Heart right ventricle (tissue), 16 donors: Measurements from ENCODE around the gene MGLL. TPM values are rescaled to one million over a fixed set of nuclear protein-coding genes. Genes with fewer than 3 reads are reported as not detected.

Experiments
- ATAC-seq, 8 donors: fragments of 200-7000 bp; cut with Tn5 transposase; one replicate each; pipeline ENCODE4 v1.9.1; 2020; ENCODE audit warnings: mild to moderate bottlenecking in 8 of 8, moderate library complexity in 8 of 8, moderate number of reproducible peaks in 1 of 8
- DNase-seq, 2 donors: peaks; one replicate each; pipeline ENCODE4 v3.0.0-alpha.2; 2020
- H3K27ac ChIP-seq, 10 donors: fragments of 200-600 bp; sonication (generic) in 2 of 10; one replicate each; pipeline versions ENCODE4 v1.5.0 to v1.8.0; 2020 to 2022; ENCODE audit warnings: mild to moderate bottlenecking in 3 of 10
- H3K27me3 ChIP-seq, 7 donors: fragments of 200-600 bp; one replicate each; pipeline ENCODE4 v1.8.0; 2021 to 2022; ENCODE audit warnings: mild to moderate bottlenecking in 2 of 7
- H3K36me3 ChIP-seq, 9 donors: fragments of 200-600 bp; sonication (generic) in 1 of 9; one replicate each; pipeline versions ENCODE4 v1.5.0 to v1.8.0; 2020 to 2022; ENCODE audit warnings: mild to moderate bottlenecking in 2 of 9
- H3K4me1 ChIP-seq, 9 donors: fragments of 200-600 bp; sonication (generic) in 1 of 9; one replicate each; pipeline versions ENCODE4 v1.5.0 to v1.8.0; 2020 to 2022; ENCODE audit warnings: mild to moderate bottlenecking in 4 of 9
- H3K4me3 ChIP-seq, 10 donors: fragments of 200-600 bp; sonication (generic) in 2 of 10; one replicate each; pipeline versions ENCODE4 v1.5.0 to v1.8.0; 2020 to 2022; ENCODE audit warnings: mild to moderate bottlenecking in 7 of 10, moderate library complexity in 2 of 10
- H3K9me3 ChIP-seq, 11 donors: fragments of 200-600 bp in 10 of 11; sonication (generic) in 2 of 11; one replicate each; pipeline versions ENCODE4 v1.5.0 to v1.8.0; 2013 to 2022; ENCODE audit warnings: mild to moderate bottlenecking in 2 of 11, control low read depth in 1 of 11, moderate library complexity in 1 of 11
- WGBS, 2 donors: extraction: QIAGEN DNeasy Blood & Tissue Kit; methylation state at CpG; one replicate each; pipeline ENCODE4 v1.1.7; 2013; ENCODE audit warnings: inconsistent platforms in 1 of 2; 5-methylcytosine and 5-hydroxymethylcytosine counted together
- intact Hi-C, 10 donors: fragments of 100-400 bp; cut with DNase I; formaldehyde crosslinking; loops; one replicate each; pipeline versions ENCODE4 v1.11.1 to v1.14.2; 2022
- polyA plus RNA-seq, 2 donors: library from polyadenylated mRNA; stranded (reverse); fragments of 200-250 nt; gene quantifications; one replicate each; pipeline ENCODE4 v1.2.3, GENCODE V29; 2013
- total RNA-seq, 10 donors: library from RNA; stranded (reverse); fragmentation: NEBNext Ultra II Directional in 3 of 10; extraction: Animal tissue kit (Norgen Biotek cat#: 25700) in 3 of 10; gene quantifications; one replicate each; pipeline versions ENCODE4 v1.2.1 to v1.2.4, GENCODE V29; 2021 to 2023
- TF ChIP-seq, protein P1 (sequence below), 9 donors: fragments of 200-600 bp; sonication (generic) in 2 of 9; IDR thresholded peaks; one replicate each; pipeline versions ENCODE4 v1.5.0 to v1.8.0; 2021 to 2022; ENCODE audit warnings: antibody characterized with exemption in 9 of 9, mild to moderate bottlenecking in 5 of 9, moderate library complexity in 1 of 9
- donor health status: Arrhythmogenic right ventricular cardiomyopathy.
- donor health status: ischemic (EF 13 %, LVEDD 7.1; RV severe dilation, severe dysfunction).
- donor health status: healthy with polysubstance abuse.
- donor health status: DM: no; HTN: yes; CAD: no.
- donor health status: DM: no; HTN: no; CAD: no.
- donor health status: ischemic (EF 25% LVEDD 6.9; RV normal size, moderate dysfunction).
- donor health status: ischemic (EF 25% LVEDD 5.7; RV mildly dilated, moderate dysfunction).
- donor health status: healthy.
- donor health status: DM: yes; HTN: yes; CAD: no.
- donor health status: Ischemic cardiomyopathy.
- donor health status: ischemic (EF 35%, LVEDD 5.7; RV mildly dilated, moderate dysfunction).
- donor health status: nonischemic (EF 11% LVEDD 7.7; RV severe dilation, severe dysfunction).
- donor health status: DM: yes; HTN: yes; CAD: no.
- donor health status: PGD.
- donor health status: ischemic (EF 29% LVEDD 5.4; RV normal size, mild dysfunction).
- donor health status: nonischemic (EF 23%, LVEDD 6.1; RV moderate dilation, normal function).

Gene MGLL
- total and polyA plus RNA-seq, 12 donors, result 35.7 to 103 (median 65.2) TPM

DNA sequence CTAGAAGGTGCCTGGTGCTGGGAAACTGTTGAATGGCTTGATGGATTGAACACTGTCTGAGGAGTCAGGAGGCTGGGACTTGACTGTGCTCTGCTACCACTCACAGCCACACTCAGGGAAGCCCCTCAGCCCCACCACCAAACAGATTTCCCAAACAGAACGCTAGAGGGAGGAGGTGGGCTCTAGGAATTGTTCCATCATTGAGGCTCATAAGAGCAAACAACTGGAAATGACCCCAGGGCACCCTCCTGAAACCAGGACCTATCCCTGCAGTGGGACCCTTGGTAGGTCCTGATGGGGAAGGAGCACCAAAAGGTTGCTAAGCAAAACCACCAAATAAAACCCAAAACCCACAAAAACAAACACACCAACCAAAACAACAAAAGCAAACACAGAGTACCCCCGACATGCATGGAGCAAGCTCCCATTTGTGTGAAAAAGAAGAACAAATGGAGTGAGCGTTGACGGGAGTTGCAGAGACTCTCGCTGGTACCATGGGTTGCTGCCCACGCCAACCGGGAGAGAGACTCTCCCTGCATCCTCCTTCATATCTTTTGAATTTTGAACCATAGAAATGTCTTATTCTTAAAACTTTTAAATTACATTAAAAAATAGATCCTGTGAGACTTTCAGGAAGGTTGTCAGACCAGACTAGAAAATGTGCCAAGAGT, 103.9 kb downstream of the MGLL start:
- peak overlapping the region in 9 of 10 donors; percentile 40 to 99 (median 82) for H3K27ac ChIP-seq
- peaks cover 0 to 87% (median 21%) of the 10 kb centered on the region in 9 donors for H3K36me3 ChIP-seq
- WGBS, 2 donors, result 85 to 90% methylated on average over 7 of the region's 7 CpGs
- H3K9me3 ChIP-seq, result no peaks in the 10 kb centered on the region
- DNase-seq (no peak), ATAC-seq (no peak)
- no peaks in the 10 kb centered on the region for H3K27me3 ChIP-seq
- H3K4me3 ChIP-seq, result no peak overlapping the region
- intact Hi-C loops, result no loop called here
- TF ChIP-seq, protein P1, sequence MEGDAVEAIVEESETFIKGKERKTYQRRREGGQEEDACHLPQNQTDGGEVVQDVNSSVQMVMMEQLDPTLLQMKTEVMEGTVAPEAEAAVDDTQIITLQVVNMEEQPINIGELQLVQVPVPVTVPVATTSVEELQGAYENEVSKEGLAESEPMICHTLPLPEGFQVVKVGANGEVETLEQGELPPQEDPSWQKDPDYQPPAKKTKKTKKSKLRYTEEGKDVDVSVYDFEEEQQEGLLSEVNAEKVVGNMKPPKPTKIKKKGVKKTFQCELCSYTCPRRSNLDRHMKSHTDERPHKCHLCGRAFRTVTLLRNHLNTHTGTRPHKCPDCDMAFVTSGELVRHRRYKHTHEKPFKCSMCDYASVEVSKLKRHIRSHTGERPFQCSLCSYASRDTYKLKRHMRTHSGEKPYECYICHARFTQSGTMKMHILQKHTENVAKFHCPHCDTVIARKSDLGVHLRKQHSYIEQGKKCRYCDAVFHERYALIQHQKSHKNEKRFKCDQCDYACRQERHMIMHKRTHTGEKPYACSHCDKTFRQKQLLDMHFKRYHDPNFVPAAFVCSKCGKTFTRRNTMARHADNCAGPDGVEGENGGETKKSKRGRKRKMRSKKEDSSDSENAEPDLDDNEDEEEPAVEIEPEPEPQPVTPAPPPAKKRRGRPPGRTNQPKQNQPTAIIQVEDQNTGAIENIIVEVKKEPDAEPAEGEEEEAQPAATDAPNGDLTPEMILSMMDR (IDR thresholded peaks at IDR 0.05), result no peak
- H3K4me1 ChIP-seq, result peaks cover 7 to 93% (median 71%) of the 10 kb centered on the region in 9 donors

DNA sequence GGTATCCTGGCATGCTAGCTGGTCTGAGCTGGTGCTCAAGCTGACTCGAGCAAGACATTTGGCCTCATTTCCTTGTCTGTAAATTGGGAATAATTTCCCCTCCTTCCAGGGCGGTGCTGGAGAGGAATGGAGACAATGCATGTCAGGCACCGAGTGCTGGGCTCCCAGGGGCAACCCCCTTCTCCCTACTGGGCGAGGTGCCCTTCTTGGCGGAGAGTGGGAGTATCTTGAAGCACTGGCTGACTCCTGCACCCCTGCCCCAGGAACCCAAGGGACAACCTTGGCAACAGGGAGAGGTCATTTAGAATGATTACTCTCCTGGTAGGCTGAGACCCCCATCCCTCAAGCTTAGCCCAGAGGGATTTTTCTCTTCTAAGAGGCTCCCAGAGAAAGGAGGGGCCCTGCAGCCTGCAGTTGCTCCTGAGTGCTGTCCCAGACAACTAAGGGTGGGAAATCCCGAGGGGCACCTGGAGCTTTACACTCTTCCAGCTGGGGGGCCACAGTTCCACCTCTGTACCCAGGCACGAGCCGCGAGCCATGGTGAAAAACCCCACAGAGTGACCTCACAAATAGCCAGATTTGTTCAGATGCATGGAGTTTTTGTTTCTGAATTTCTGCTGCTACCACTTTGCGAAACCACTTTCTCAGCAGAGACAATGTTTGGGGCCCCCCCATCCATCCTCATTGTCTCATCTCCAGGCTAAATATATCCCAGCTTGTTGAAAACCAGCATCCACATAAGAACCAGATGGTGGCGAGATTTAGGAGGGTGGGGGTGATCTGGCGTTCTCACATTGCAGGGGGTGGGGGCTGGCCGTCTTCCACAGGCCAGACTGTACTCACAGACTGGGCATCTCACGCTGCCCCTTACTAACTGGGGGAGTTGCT, 104.7 kb downstream of the MGLL start:
- Histone ChIP-seq H3K36me3 (peaks cover 0 to 92% (median 21%) of the 10 kb centered on the region in 9 donors), H3K4me3 (no peak overlapping the region), H3K27ac (peak overlapping the region in 9 of 10 donors; percentile 64 to 99 (median 82)), H3K4me1 (peaks cover 4 to 93% (median 71%) of the 10 kb centered on the region in 9 donors), H3K27me3 (no peaks in the 10 kb centered on the region), H3K9me3 (no peaks in the 10 kb centered on the region)
- no peak for DNase-seq
- intact Hi-C loops, result no loop called here
- WGBS, 2 donors, result 70 to 76% methylated on average over 14 of the region's 14 CpGs
- TF ChIP-seq, protein P1 (IDR thresholded peaks at IDR 0.05), result no peak
- no peak for ATAC-seq

DNA sequence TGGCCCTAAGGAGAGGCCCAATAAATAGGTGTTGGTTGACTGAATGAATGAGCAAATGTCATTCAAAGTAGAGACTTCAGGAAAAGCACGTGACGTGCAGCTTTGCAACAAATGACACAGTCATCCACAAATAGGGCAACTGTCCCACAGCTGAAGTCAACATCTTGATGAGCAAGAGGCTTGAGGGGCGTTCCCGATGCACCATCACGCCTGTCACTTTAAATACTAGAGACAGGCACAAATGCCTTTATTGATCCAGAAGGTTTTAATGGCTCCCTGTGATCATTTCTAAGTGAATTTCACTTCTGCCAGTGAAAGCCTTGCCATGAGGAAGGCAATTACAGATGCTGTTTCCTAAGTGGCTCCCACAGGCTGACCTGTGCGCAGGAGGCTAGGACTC, 105.9 kb downstream of the MGLL start:
- Histone ChIP-seq H3K27me3 (no peaks in the 10 kb centered on the region), H3K4me1 (peaks cover 6 to 93% (median 67%) of the 10 kb centered on the region in 9 donors), H3K36me3 (peaks cover 0 to 89% (median 16%) of the 10 kb centered on the region in 9 donors), H3K9me3 (no peaks in the 10 kb centered on the region), H3K4me3 (no peak overlapping the region), H3K27ac (peak overlapping the region; percentile 18 to 99 (median 80))
- 91 to 95% methylated on average over 6 of the region's 6 CpGs for WGBS, 2 donors
- intact Hi-C loops, result no loop called here
- DNase-seq (no peak), ATAC-seq (no peak)
- TF ChIP-seq, protein P1 (IDR thresholded peaks at IDR 0.05), result no peak

DNA sequence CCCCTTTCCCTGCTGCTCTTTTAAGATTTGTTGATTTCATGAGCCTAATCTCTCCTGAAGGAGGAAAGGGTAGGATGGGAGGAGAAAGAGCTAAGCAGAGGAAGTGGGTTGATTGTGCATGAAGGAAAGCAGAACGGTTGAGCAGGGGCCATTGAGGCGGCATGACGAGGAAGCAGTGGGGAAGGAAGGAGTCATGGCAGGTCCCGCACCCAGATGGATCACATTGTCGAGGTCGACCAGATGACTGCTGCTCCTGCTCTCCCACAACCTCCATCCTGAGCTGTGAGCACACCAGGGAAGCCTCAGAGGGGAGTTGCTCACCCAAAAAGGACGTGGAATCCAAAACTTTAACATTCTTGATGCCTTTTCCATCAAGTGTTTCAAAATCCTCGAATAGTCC, 106.8 kb downstream of the MGLL start:
- Histone ChIP-seq H3K4me3 (no peak overlapping the region), H3K36me3 (peaks cover 0 to 88% (median 11%) of the 10 kb centered on the region in 9 donors), H3K4me1 (peaks cover 6 to 99% (median 73%) of the 10 kb centered on the region in 9 donors), H3K27ac (peak overlapping the region; percentile 24 to 99 (median 80)), H3K27me3 (no peaks in the 10 kb centered on the region), H3K9me3 (no peaks in the 10 kb centered on the region)
- intact Hi-C loops, result no loop called here
- WGBS, 2 donors, result 44 to 61% methylated on average over 8 of the region's 8 CpGs
- ATAC-seq (no peak), DNase-seq (no peak)
- TF ChIP-seq, protein P1 (IDR thresholded peaks at IDR 0.05), result no peak
